Subcutaneous adipose tissue (tissue), 4 donors: ENCODE results near the gene FRYL. TPM values are rescaled to one million over a fixed set of nuclear protein-coding genes. Genes with fewer than 3 reads are reported as not detected.

Experiments
- total RNA-seq, 4 donors: library from RNA; depleted of rRNA; stranded (reverse); fragments of >200 nt; gene quantifications; one replicate each; pipeline ENCODE4 v1.1.0, GENCODE V29; 2016
- TF ChIP-seq, protein P1 (sequence below): fragments of 450-650 bp; IDR thresholded peaks from one replicate; pipeline ENCODE4 v1.5.1; 2016; ENCODE audit warnings: low read depth, mild to moderate bottlenecking, control low read depth, antibody characterized with exemption, moderate library complexity

Gene FRYL
- total RNA-seq, 4 donors from 2014 or later = 69.1 to 140 (median 90.0) TPM

- TF ChIP-seq, protein P1, sequence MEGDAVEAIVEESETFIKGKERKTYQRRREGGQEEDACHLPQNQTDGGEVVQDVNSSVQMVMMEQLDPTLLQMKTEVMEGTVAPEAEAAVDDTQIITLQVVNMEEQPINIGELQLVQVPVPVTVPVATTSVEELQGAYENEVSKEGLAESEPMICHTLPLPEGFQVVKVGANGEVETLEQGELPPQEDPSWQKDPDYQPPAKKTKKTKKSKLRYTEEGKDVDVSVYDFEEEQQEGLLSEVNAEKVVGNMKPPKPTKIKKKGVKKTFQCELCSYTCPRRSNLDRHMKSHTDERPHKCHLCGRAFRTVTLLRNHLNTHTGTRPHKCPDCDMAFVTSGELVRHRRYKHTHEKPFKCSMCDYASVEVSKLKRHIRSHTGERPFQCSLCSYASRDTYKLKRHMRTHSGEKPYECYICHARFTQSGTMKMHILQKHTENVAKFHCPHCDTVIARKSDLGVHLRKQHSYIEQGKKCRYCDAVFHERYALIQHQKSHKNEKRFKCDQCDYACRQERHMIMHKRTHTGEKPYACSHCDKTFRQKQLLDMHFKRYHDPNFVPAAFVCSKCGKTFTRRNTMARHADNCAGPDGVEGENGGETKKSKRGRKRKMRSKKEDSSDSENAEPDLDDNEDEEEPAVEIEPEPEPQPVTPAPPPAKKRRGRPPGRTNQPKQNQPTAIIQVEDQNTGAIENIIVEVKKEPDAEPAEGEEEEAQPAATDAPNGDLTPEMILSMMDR = no peak
These were observed 275.7 kb downstream of the FRYL start for GRCh38 chr4:48504352-48504751.

- TF ChIP-seq, protein P1 = no peak
These were observed 276.1 kb downstream of the FRYL start for GRCh38 chr4:48504026-48504330.

DNA sequence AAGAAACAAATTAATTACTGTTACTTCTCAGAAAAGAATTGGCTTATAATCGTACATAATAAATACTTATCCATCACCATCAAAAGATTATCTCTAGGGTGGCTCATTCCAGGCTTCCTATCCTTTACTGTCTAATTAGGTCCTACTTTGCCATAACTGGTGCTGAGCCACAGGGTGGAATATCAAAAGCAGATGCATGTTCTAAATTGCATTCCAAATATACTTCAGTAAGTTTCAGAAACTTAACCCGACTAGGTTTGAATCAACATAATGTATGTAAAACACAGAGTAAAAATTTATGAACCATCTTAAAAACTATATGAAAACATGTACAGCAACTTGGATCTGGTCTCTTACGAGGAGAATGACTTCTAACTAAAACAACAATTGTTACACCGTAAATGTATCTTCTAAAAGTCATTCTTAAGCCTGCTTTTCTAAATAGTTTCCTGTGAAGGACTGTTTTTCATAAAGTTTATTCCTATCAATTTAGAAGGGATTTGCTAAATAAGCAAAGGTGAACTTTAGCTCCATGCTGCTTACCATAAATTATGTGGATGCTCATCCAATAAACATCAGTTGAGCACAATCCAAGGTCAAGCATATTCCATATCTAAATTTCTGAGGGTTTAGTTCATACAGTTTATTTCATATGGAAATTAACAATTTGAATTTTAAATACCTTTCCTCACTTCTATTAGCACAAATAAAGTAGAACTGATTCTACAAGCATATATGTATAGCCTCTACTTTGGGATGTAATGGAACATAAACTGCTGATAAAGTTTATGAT is 276.6 kb downstream of the FRYL start:
- TF ChIP-seq, protein P1 = no peak

DNA sequence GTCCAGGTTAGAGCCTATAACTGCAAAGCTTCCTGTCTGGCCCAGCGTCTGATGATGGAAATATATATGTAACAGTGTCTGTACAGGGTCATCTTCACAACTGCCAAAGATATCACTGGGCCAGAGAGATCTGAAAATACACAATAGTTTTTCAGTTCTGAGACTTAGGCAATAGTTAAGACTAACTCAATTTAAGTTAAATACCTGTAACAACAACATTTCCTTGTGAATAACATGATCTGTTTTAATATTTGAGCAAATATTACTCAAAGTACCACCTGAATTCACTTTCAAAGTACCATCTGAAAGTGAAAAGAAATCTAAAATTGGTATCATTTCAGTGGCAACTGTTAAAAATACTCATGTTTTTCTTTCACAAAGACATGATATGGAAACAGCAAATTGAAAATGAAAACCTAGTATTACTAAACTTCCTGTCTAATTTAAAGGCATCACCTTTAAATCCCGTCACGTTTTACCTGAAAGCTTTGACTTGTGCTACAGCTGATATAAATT is 280.5 kb downstream of the FRYL start:
- TF ChIP-seq, protein P1 = no peak

DNA sequence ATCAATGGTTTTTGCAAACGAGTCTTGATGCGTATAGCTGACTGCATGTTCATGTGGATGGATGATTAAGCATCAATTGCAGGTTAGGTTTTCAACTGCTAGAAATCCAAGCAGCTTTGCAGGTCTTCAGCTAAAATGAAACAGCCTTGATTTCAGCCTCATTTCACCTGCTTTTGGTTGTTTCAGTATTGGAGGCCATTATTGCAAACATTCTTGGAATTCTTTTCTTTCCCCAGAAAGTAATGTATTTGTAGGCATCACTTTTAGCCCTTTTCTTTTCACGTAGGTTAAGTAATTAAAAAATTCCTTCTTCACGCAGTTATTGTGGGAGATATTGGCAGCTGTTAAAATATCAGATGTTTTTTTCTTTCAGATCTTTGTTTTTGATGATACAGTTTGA is 281.2 kb downstream of the FRYL start:
- TF ChIP-seq, protein P1 = no peak

- TF ChIP-seq, protein P1 = no peak
These were observed 284.1 kb downstream of the FRYL start for GRCh38 chr4:48495941-48496340.

- TF ChIP-seq, protein P1 = no peak
These were observed 286.5 kb downstream of the FRYL start for GRCh38 chr4:48493452-48494100.
